Measurements from ENCODE around the gene BOD1.

- no peak for TF ChIP-seq POLR2A (IDR thresholded peaks at IDR 0.05)
- peak; percentile 91 to 98 (median 96) for TF ChIP-seq CTCF (IDR thresholded peaks at IDR 0.05)
- TF ChIP-seq EP300 (IDR thresholded peaks at IDR 0.05): peak in 1 of 2 donors; percentile 36
Observed at GRCh38 chr5:173573126-173573960, 43.1 kb downstream of the BOD1 start.
